Mammary epithelial cell (primary cell): ENCODE measurements around the gene MALL.
"Not testable (repeated sequence)": the region's sequence is repeated elsewhere in the genome, so short reads cannot be mapped to it uniquely, and the experiment has no call there.

ENCODE experiments used
- CTCF ChIP-seq, 2 donors: IDR thresholded peaks in 1 of 2; conservative IDR thresholded peaks in 1 of 2; 2 replicates each; pipeline ENCODE4 v1.5.1; 2011 to 2012; ENCODE audit warnings: inconsistent platforms in 2 of 2, low read length in 2 of 2, mild to moderate bottlenecking in 2 of 2, control low read depth in 1 of 2, low read depth in 1 of 2; ENCODE audit not compliant: insufficient read depth in 1 of 2; ENCODE audit errors: extremely low read depth in 1 of 2
- EZH2 ChIP-seq: IDR thresholded peaks from 2 replicates; pipeline ENCODE4 v1.6.1; 2012; ENCODE audit warnings: low read length, inconsistent platforms, borderline replicate concordance

- TF ChIP-seq CTCF (conservative IDR thresholded peaks at IDR 0.05 in 1 of 2, IDR thresholded peaks at IDR 0.05 in 1 of 2; ENCODE audit: extremely low read depth in 1 of 2, insufficient read depth in 1 of 2, low read depth in 1 of 2, low read length in 2 of 2); EZH2: not testable (repeated sequence)
These were observed 65.9 kb downstream of the MALL start for GRCh38 chr2:110049769-110050168.
